HCT116 (cell line): ENCODE measurements around the gene LMBR1. TPM values are rescaled to one million over a fixed set of nuclear protein-coding genes. Genes with fewer than 3 reads are reported as not detected.

Experiments used
- ATAC-seq: fragments of 200-7000 bp; cut with Tn5 transposase; 2 replicates; pipeline ENCODE4 v1.9.1; 2020; ENCODE audit warnings: mild to moderate bottlenecking, moderate library complexity
- BruUV-seq: library from RNA; stranded (reverse); fragments of 400-500 nt; replicated peaks from 2 replicates; lab custom pipeline; 2021; lab: Mats Ljungman, UMichigan
- CTCF ChIA-PET: fragments of 300-600 bp; sonication (Branson Sonifier 250); formaldehyde crosslinking; loops from one replicate; lab custom pipeline; 2021; ENCODE audit warnings: antibody characterized with exemption; lab: Charles Lee
- POLR2A ChIA-PET: fragments of 300-600, 350-600 bp; sonication (Branson Sonifier 250); formaldehyde crosslinking; loops from one replicate; lab custom pipeline; 2021; ENCODE audit warnings: antibody characterized with exemption; lab: Charles Lee
- RAD21 ChIA-PET, 2 experiments: fragments of 300-600 bp; sonication (Branson Sonifier 250); formaldehyde crosslinking; loops; one replicate each; lab custom pipeline; 2023; ENCODE audit warnings: low total read pairs in 2 of 2; ENCODE audit not compliant: uncharacterized antibody in 2 of 2, unreplicated experiment in 2 of 2, low non-redundant PET in 1 of 2; lab: Charles Lee
- DNase-seq: peaks from one replicate; pipeline ENCODE4 v3.0.0-alpha.2; 2010; ENCODE audit warnings: low read depth, low spot score
- H2AFZ ChIP-seq: fragments of 200-600 bp; shearing (Covaris generic), sonication (generic); 2 replicates; pipeline ENCODE4 v1.6.1; 2017; ENCODE audit warnings: low read depth, mixed run types, mixed read lengths, antibody characterized with exemption, low read length; ENCODE audit not compliant: poor library complexity, severe bottlenecking
- H3K27ac ChIP-seq: 2 replicates; pipeline ENCODE4 v1.5.1; 2012; ENCODE audit warnings: low read depth, low read length
- H3K27me3 ChIP-seq: fragments of 200-600 bp; sonication (generic); 2 replicates; pipeline ENCODE4 v1.6.1; 2016; ENCODE audit warnings: mixed run types, low read length, mixed read lengths; ENCODE audit not compliant: insufficient read depth
- H3K36me3 ChIP-seq, 2 experiments: fragments of 200-500 bp in 1 of 2; fragments of 200-600 bp in 1 of 2; sonication (Bioruptor generic) in 1 of 2; sonication (generic) in 1 of 2; 2 replicates each; pipeline versions ENCODE4 v1.5.1 to v1.6.1; 2014 to 2016; ENCODE audit warnings: low read length in 2 of 2, inconsistent platforms in 1 of 2, mixed read lengths in 1 of 2, mixed run types in 1 of 2; ENCODE audit not compliant: insufficient read depth in 2 of 2, control insufficient read depth in 1 of 2
- H3K4me1 ChIP-seq, 2 experiments: fragments of 200-600 bp in 1 of 2; sonication (generic) in 1 of 2; 2 replicates each; pipeline versions ENCODE4 v1.5.1 to v1.6.1; 2012 to 2017; ENCODE audit warnings: low read length in 2 of 2, inconsistent platforms in 1 of 2, mild to moderate bottlenecking in 1 of 2, mixed read lengths in 1 of 2, mixed run types in 1 of 2, moderate library complexity in 1 of 2; ENCODE audit not compliant: insufficient read depth in 2 of 2, control insufficient read depth in 1 of 2
- H3K4me2 ChIP-seq: fragments of 200-600 bp; sonication (generic); 2 replicates; pipeline ENCODE4 v1.6.1; 2017; ENCODE audit warnings: mixed run types, low read length, mixed read lengths
- H3K4me3 ChIP-seq, 2 experiments: fragments of 200-600 bp in 1 of 2; sonication (generic) in 1 of 2; replicated peaks in 1 of 2; 2 replicates each; pipeline ENCODE4 v1.5.1; 2011 to 2016; ENCODE audit warnings: low read length in 2 of 2, control low read depth in 1 of 2, low read depth in 1 of 2, mild to moderate bottlenecking in 1 of 2, mixed read lengths in 1 of 2, mixed run types in 1 of 2
- H3K79me2 ChIP-seq: fragments of 200-600 bp; sonication (generic); 2 replicates; pipeline ENCODE4 v1.6.1; 2017; ENCODE audit warnings: mild to moderate bottlenecking, mixed run types, low read length, moderate library complexity, mixed read lengths; ENCODE audit not compliant: insufficient read depth
- H3K9ac ChIP-seq: fragments of 200-600 bp; sonication (generic); 2 replicates; pipeline ENCODE4 v1.6.1; 2016; ENCODE audit warnings: low read length, mixed read lengths
- H3K9me2 ChIP-seq: fragments of 200-600 bp; sonication (generic), shearing (Covaris generic); 2 replicates; pipeline ENCODE4 v1.6.1; 2017; ENCODE audit warnings: mixed run types, mild to moderate bottlenecking, moderate library complexity; ENCODE audit not compliant: insufficient read depth
- H3K9me3 ChIP-seq, 2 experiments: fragments of 200-500 bp in 1 of 2; fragments of 200-600 bp in 1 of 2; sonication (Bioruptor generic) in 1 of 2; sonication (generic) in 1 of 2; 2 replicates each; pipeline ENCODE4 v1.6.1; 2014 to 2017; ENCODE audit warnings: low read length in 2 of 2, mixed read lengths in 2 of 2, inconsistent platforms in 1 of 2, low read depth in 1 of 2, mild to moderate bottlenecking in 1 of 2, mixed run types in 1 of 2, moderate library complexity in 1 of 2; ENCODE audit not compliant: control insufficient read depth in 1 of 2, insufficient read depth in 1 of 2
- H4K20me1 ChIP-seq: fragments of 200-600 bp; sonication (generic), shearing (Covaris generic); 2 replicates; pipeline ENCODE4 v1.6.1; 2017; ENCODE audit warnings: mixed run types, mild to moderate bottlenecking, moderate library complexity; ENCODE audit not compliant: insufficient read depth
- CEBPB ChIP-seq: IDR thresholded peaks from 2 replicates; pipeline ENCODE4 v1.6.1; 2012; ENCODE audit warnings: low read depth
- ELF1 ChIP-seq: IDR thresholded peaks from 2 replicates; pipeline ENCODE4 v1.6.1; 2012; ENCODE audit warnings: low read depth, borderline replicate concordance
- EZH2 ChIP-seq: fragments of 200-600 bp; sonication (generic); IDR thresholded peaks from 2 replicates; pipeline ENCODE4 v1.6.1; 2017; ENCODE audit warnings: antibody characterized with exemption, mixed run types
- FOSL1 ChIP-seq: IDR thresholded peaks from 2 replicates; pipeline ENCODE4 v1.6.1; 2012; ENCODE audit warnings: low read depth
- JUND ChIP-seq: IDR thresholded peaks from 2 replicates; pipeline ENCODE4 v1.6.1; 2012
- POLR2A ChIP-seq: IDR thresholded peaks from 2 replicates; pipeline ENCODE4 v1.7.0; 2011; ENCODE audit warnings: borderline replicate concordance; ENCODE audit not compliant: insufficient read depth, insufficient read length; ENCODE audit errors: extremely low read depth
- RAD21 ChIP-seq: IDR thresholded peaks from 2 replicates; pipeline ENCODE4 v1.6.1; 2012; ENCODE audit warnings: low read depth, mild to moderate bottlenecking
- SRF ChIP-seq: IDR thresholded peaks from 2 replicates; pipeline ENCODE4 v1.6.1; 2012; ENCODE audit warnings: low read depth
- TCF7L2 ChIP-seq: IDR thresholded peaks from 2 replicates; pipeline ENCODE4 v1.7.0; 2011; ENCODE audit warnings: borderline replicate concordance, inconsistent platforms; ENCODE audit not compliant: insufficient read depth, insufficient read length; ENCODE audit errors: extremely low read depth
- YY1 ChIP-seq: IDR thresholded peaks from 2 replicates; pipeline ENCODE4 v1.6.1; 2011; ENCODE audit warnings: low read length, low read depth, moderate library complexity, mild to moderate bottlenecking; ENCODE audit not compliant: insufficient replicate concordance; ENCODE audit errors: extremely low read depth
- ZNF274 ChIP-seq: fragments of 200-500 bp; sonication (Bioruptor generic); IDR thresholded peaks from 2 replicates; pipeline ENCODE4 v1.6.1; 2014; ENCODE audit warnings: mild to moderate bottlenecking, low read depth, low read length, inconsistent platforms
- intact Hi-C: fragments of 100-400 bp; cut with micrococcal nuclease; formaldehyde crosslinking; loops from 2 replicates; pipeline ENCODE4 v1.10.0; 2022
- total RNA-seq: library from RNA; stranded (reverse); gene quantifications from one replicate; pipeline ENCODE4 v1.2.1, GENCODE V29; 2021; ENCODE audit not compliant: unreplicated experiment
- TF ChIP-seq, protein P1 (sequence below), 3 experiments: fragments of 200-600 bp in 1 of 3; sonication (generic) in 1 of 3; IDR thresholded peaks in 2 of 3; conservative IDR thresholded peaks in 1 of 3; 2 replicates each; pipeline ENCODE4 v1.5.1; 2012 to 2017; ENCODE audit warnings: low read depth in 2 of 3, low read length in 2 of 3, antibody characterized with exemption in 1 of 3, borderline replicate concordance in 1 of 3, control low read depth in 1 of 3, mild to moderate bottlenecking in 1 of 3, mixed read lengths in 1 of 3, mixed run types in 1 of 3, moderate library complexity in 1 of 3; ENCODE audit not compliant: insufficient read depth in 1 of 3
- TF ChIP-seq, protein P2 (sequence below): IDR thresholded peaks from 2 replicates; pipeline ENCODE4 v1.6.1; 2012
- TF ChIP-seq, protein P3 (sequence below): IDR thresholded peaks from 2 replicates; pipeline ENCODE4 v1.6.1; 2012
- TF ChIP-seq, protein P4 (sequence below): IDR thresholded peaks from 2 replicates; pipeline ENCODE4 v1.6.1; 2012; ENCODE audit warnings: low read depth
- TF ChIP-seq, protein P5 (sequence below): IDR thresholded peaks from 2 replicates; pipeline ENCODE4 v1.6.1; 2011; ENCODE audit warnings: mild to moderate bottlenecking, low read length, moderate library complexity; ENCODE audit not compliant: insufficient replicate concordance; ENCODE audit errors: extremely low read depth

Gene LMBR1
- total RNA-seq, 1 experiment from 2014 or later: 84.0 TPM

DNA sequence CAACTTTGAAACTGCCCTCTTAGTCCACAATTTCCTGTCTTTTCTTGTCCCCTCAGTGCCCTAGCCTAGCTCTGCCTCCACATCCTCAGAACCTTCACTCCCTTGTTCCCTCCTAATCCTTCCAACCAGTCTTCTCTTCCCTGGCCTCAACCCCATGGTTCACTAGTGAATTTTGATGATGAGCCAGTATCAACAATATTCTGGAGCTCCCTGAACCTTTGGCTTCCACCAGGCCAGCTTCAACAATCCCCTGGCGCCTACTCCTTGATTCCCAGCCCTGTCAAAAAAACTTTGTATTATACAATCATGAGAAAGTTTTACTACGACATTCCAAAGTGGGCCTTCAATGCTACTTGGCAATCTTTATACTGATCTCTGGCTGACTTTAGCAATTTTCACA is 116.5 kb downstream of the LMBR1 start:
- BruUV-seq: no TSS peak
- no peak for TF ChIP-seq JUND
- TF ChIP-seq YY1: no peak
- TF ChIP-seq ZNF274: no peak
- TF ChIP-seq EZH2: no peak
- TF ChIP-seq SRF: no peak
- TF ChIP-seq FOSL1: no peak
- no peak for TF ChIP-seq TCF7L2
- TF ChIP-seq POLR2A: no peak
- TF ChIP-seq, protein P1, sequence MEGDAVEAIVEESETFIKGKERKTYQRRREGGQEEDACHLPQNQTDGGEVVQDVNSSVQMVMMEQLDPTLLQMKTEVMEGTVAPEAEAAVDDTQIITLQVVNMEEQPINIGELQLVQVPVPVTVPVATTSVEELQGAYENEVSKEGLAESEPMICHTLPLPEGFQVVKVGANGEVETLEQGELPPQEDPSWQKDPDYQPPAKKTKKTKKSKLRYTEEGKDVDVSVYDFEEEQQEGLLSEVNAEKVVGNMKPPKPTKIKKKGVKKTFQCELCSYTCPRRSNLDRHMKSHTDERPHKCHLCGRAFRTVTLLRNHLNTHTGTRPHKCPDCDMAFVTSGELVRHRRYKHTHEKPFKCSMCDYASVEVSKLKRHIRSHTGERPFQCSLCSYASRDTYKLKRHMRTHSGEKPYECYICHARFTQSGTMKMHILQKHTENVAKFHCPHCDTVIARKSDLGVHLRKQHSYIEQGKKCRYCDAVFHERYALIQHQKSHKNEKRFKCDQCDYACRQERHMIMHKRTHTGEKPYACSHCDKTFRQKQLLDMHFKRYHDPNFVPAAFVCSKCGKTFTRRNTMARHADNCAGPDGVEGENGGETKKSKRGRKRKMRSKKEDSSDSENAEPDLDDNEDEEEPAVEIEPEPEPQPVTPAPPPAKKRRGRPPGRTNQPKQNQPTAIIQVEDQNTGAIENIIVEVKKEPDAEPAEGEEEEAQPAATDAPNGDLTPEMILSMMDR (IDR thresholded peaks at IDR 0.05 in 2 of 3, conservative IDR thresholded peaks at IDR 0.05 in 1 of 3; ENCODE audit: borderline replicate concordance in 1 of 3, insufficient read depth in 1 of 3, low read depth in 2 of 3, low read length in 2 of 3): no peak
- no peak for TF ChIP-seq ELF1
- TF ChIP-seq, protein P2, sequence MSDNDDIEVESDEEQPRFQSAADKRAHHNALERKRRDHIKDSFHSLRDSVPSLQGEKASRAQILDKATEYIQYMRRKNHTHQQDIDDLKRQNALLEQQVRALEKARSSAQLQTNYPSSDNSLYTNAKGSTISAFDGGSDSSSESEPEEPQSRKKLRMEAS: no peak
- no peak for TF ChIP-seq RAD21
- TF ChIP-seq, protein P3, sequence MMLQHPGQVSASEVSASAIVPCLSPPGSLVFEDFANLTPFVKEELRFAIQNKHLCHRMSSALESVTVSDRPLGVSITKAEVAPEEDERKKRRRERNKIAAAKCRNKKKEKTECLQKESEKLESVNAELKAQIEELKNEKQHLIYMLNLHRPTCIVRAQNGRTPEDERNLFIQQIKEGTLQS: no peak
- TF ChIP-seq CEBPB: no peak
- TF ChIP-seq, protein P4, sequence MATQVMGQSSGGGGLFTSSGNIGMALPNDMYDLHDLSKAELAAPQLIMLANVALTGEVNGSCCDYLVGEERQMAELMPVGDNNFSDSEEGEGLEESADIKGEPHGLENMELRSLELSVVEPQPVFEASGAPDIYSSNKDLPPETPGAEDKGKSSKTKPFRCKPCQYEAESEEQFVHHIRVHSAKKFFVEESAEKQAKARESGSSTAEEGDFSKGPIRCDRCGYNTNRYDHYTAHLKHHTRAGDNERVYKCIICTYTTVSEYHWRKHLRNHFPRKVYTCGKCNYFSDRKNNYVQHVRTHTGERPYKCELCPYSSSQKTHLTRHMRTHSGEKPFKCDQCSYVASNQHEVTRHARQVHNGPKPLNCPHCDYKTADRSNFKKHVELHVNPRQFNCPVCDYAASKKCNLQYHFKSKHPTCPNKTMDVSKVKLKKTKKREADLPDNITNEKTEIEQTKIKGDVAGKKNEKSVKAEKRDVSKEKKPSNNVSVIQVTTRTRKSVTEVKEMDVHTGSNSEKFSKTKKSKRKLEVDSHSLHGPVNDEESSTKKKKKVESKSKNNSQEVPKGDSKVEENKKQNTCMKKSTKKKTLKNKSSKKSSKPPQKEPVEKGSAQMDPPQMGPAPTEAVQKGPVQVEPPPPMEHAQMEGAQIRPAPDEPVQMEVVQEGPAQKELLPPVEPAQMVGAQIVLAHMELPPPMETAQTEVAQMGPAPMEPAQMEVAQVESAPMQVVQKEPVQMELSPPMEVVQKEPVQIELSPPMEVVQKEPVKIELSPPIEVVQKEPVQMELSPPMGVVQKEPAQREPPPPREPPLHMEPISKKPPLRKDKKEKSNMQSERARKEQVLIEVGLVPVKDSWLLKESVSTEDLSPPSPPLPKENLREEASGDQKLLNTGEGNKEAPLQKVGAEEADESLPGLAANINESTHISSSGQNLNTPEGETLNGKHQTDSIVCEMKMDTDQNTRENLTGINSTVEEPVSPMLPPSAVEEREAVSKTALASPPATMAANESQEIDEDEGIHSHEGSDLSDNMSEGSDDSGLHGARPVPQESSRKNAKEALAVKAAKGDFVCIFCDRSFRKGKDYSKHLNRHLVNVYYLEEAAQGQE: no peak
- TF ChIP-seq, protein P5, sequence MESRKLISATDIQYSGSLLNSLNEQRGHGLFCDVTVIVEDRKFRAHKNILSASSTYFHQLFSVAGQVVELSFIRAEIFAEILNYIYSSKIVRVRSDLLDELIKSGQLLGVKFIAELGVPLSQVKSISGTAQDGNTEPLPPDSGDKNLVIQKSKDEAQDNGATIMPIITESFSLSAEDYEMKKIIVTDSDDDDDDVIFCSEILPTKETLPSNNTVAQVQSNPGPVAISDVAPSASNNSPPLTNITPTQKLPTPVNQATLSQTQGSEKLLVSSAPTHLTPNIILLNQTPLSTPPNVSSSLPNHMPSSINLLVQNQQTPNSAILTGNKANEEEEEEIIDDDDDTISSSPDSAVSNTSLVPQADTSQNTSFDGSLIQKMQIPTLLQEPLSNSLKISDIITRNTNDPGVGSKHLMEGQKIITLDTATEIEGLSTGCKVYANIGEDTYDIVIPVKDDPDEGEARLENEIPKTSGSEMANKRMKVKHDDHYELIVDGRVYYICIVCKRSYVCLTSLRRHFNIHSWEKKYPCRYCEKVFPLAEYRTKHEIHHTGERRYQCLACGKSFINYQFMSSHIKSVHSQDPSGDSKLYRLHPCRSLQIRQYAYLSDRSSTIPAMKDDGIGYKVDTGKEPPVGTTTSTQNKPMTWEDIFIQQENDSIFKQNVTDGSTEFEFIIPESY: no peak
- H3K27me3 ChIP-seq: no peaks in the 10 kb centered on the region
- ChIA-PET CTCF (no interaction called here), RAD21 (no interaction called here), POLR2A (no interaction called here)
- 0 out of 2 replicates have a peak, but pooled peaks cover 4% of the 10 kb centered on the region for H3K79me2 ChIP-seq
- DNase-seq (no peak), ATAC-seq (no peak)
- no peak overlapping the region for H2AFZ ChIP-seq
- no peak overlapping the region for H3K27ac ChIP-seq
- H3K4me3 ChIP-seq: no peak overlapping the region
- no peaks in the 10 kb centered on the region for H3K9me3 ChIP-seq
- intact Hi-C loops: no loop called here
- H3K36me3 ChIP-seq: no peaks in the 10 kb centered on the region
- H3K4me1 ChIP-seq: no peaks in the 10 kb centered on the region
- H3K9me2 ChIP-seq: no peaks in the 10 kb centered on the region
- H3K9ac ChIP-seq: no peak overlapping the region
- no peaks in the 10 kb centered on the region for H4K20me1 ChIP-seq
- H3K4me2 ChIP-seq: no peak overlapping the region
